Endothelial cell of umbilical vein (primary cell): Measurements from ENCODE around the gene CLPTM1L. TPM values are rescaled to one million over a fixed set of nuclear protein-coding genes. Genes with fewer than 3 reads are reported as not detected.

Experiments used
- BruUV-seq: library from RNA; stranded (reverse); fragments of 400-500 nt; replicated peaks from 2 replicates; lab custom pipeline; 2021; lab: Mats Ljungman, UMichigan
- CTCF ChIA-PET: fragments of 300-600, 350-600 bp; sonication (Branson Sonifier 250); formaldehyde crosslinking; loops from one replicate; lab custom pipeline; 2021; ENCODE audit warnings: antibody characterized with exemption, inconsistent platforms; lab: Charles Lee
- POLR2A ChIA-PET: fragments of 300-600, 350-600 bp; sonication (Branson Sonifier 250); formaldehyde crosslinking; loops from one replicate; lab custom pipeline; 2021; ENCODE audit warnings: antibody characterized with exemption, inconsistent platforms; lab: Charles Lee
- DNase-seq: peaks from one replicate; pipeline ENCODE4 v3.0.0-alpha.2; 2011; ENCODE audit warnings: low read depth, low spot score
- FAIRE-seq: peaks from 2 replicates; lab custom pipeline; 2011; peaks lifted over from hg19 to GRCh38; lab: Jason Lieb, UNC
- H2AFZ ChIP-seq: 2 replicates; pipeline ENCODE4 v1.6.0; 2012; ENCODE audit warnings: low read depth, low read length, control low read depth, inconsistent platforms
- H3K27ac ChIP-seq: 2 replicates; pipeline ENCODE4 v1.5.1; 2011; ENCODE audit warnings: low read depth, mild to moderate bottlenecking, control low read depth, low read length, moderate library complexity; ENCODE audit not compliant: insufficient read depth
- H3K27me3 ChIP-seq, 2 experiments: 2 replicates each; pipeline versions ENCODE4 v1.6.0 to v1.6.1; 2011; ENCODE audit warnings: low read length in 2 of 2, mixed read lengths in 1 of 2; ENCODE audit not compliant: control insufficient read depth in 2 of 2, insufficient read depth in 2 of 2
- H3K36me3 ChIP-seq, 2 experiments: 2 replicates in 1 of 2; 3 replicates in 1 of 2; pipeline ENCODE4 v1.5.1; 2011; ENCODE audit warnings: low read length in 2 of 2, mild to moderate bottlenecking in 1 of 2, moderate library complexity in 1 of 2; ENCODE audit not compliant: control insufficient read depth in 2 of 2, insufficient read depth in 2 of 2; ENCODE audit errors: extremely low read depth in 1 of 2
- H3K4me1 ChIP-seq: 3 replicates; pipeline ENCODE4 v1.5.1; 2011; ENCODE audit warnings: mild to moderate bottlenecking, low read length; ENCODE audit not compliant: control insufficient read depth, insufficient read depth; ENCODE audit errors: extremely low read depth
- H3K4me2 ChIP-seq: 2 replicates; pipeline ENCODE4 v1.6.1; 2011; ENCODE audit warnings: low read length, control low read depth, mixed read lengths; ENCODE audit not compliant: insufficient read depth
- H3K4me3 ChIP-seq, 3 experiments: fragments of 200-600 bp in 1 of 3; sonication (generic), shearing (Covaris generic) in 1 of 3; replicated peaks in 1 of 3; 2 replicates each; pipeline ENCODE4 v1.5.1; 2011 to 2016; ENCODE audit warnings: control low read depth in 3 of 3, low read length in 3 of 3, mild to moderate bottlenecking in 2 of 3, inconsistent platforms in 1 of 3, low read depth in 1 of 3, moderate library complexity in 1 of 3; ENCODE audit not compliant: insufficient read depth in 1 of 3
- H3K79me2 ChIP-seq: 2 replicates; pipeline ENCODE4 v1.6.0; 2012; ENCODE audit warnings: low read length, inconsistent platforms; ENCODE audit not compliant: control insufficient read depth, insufficient read depth
- H3K9ac ChIP-seq: replicated peaks from 2 replicates; pipeline ENCODE3; 2011; ENCODE audit warnings: low read length, control low read depth; ENCODE audit not compliant: insufficient read depth; ENCODE audit errors: extremely low read depth
- H3K9me1 ChIP-seq: replicated peaks from 3 replicates; pipeline ENCODE4 v1.6.0; 2011; ENCODE audit warnings: mild to moderate bottlenecking, low read length; ENCODE audit not compliant: control insufficient read depth, insufficient read depth; ENCODE audit errors: extremely low read depth
- H3K9me3 ChIP-seq: replicated peaks from 2 replicates; pipeline ENCODE4 v1.5.1; 2012; ENCODE audit warnings: low read length, inconsistent platforms; ENCODE audit not compliant: control insufficient read depth, insufficient read depth
- H4K20me1 ChIP-seq: replicated peaks from 2 replicates; pipeline ENCODE3; 2011; ENCODE audit warnings: mild to moderate bottlenecking, low read length; ENCODE audit not compliant: control insufficient read depth, insufficient read depth; ENCODE audit errors: extremely low read depth
- EZH2 ChIP-seq: IDR thresholded peaks from 2 replicates; pipeline ENCODE4 v1.6.1; 2012; ENCODE audit warnings: borderline replicate concordance, low read depth, mild to moderate bottlenecking, moderate library complexity, low read length, inconsistent platforms; ENCODE audit not compliant: severe bottlenecking
- FOS ChIP-seq: IDR thresholded peaks from 2 replicates; pipeline ENCODE4 v1.6.1; 2011; ENCODE audit warnings: mild to moderate bottlenecking, low read length, moderate library complexity, borderline replicate concordance; ENCODE audit not compliant: insufficient read depth
- GATA2 ChIP-seq: IDR thresholded peaks from 2 replicates; pipeline ENCODE4 v1.7.0; 2011; ENCODE audit warnings: low read depth, mild to moderate bottlenecking, moderate library complexity, mixed read lengths, low read length; ENCODE audit not compliant: insufficient read length, insufficient read depth
- JUN ChIP-seq: IDR thresholded peaks from 2 replicates; pipeline ENCODE4 v1.6.1; 2011; ENCODE audit warnings: borderline replicate concordance, low read depth; ENCODE audit not compliant: insufficient read length, insufficient read depth
- MYC ChIP-seq: IDR thresholded peaks from one replicate; pipeline ENCODE4 v1.6.1; 2011; ENCODE audit warnings: mild to moderate bottlenecking, low read depth, low read length
- POLR2A ChIP-seq: IDR thresholded peaks from 2 replicates; pipeline ENCODE4 v1.6.1; 2012; ENCODE audit warnings: low read depth, mild to moderate bottlenecking, control low read depth, low read length
- POLR2AphosphoS5 ChIP-seq: IDR thresholded peaks from 2 replicates; pipeline ENCODE4 v1.6.1; 2012; ENCODE audit warnings: low read depth, mild to moderate bottlenecking, control low read depth, low read length, moderate library complexity; ENCODE audit not compliant: insufficient read depth
- dilution Hi-C: fragments of 300-500 bp; cut with MboI; formaldehyde crosslinking; loops from one replicate; pipeline ENCODE4 v1.15.0; 2019; ENCODE audit warnings: low sequenced_read_pairs; ENCODE audit not compliant: extremely low pct_ligation_motif_present
- intact Hi-C: fragments of 100-400 bp; cut with micrococcal nuclease; formaldehyde crosslinking; loops from one replicate; pipeline ENCODE4 v1.10.0; 2022
- polyA plus RNA-seq, 4 experiments: library from polyadenylated mRNA; depleted of rRNA in 3 of 4; stranded (reverse) in 3 of 4; unstranded in 1 of 4; fragments of >200 nt; gene quantifications; 2 replicates each; pipeline versions ENCODE4 v1.2.1 to v1.2.3, GENCODE V29; 2011 to 2012; ENCODE audit warnings: missing spikeins in 1 of 4
- total RNA-seq: library from RNA; stranded (reverse); gene quantifications from 2 replicates; pipeline ENCODE4 v1.2.3, GENCODE V29; 2021
- TF ChIP-seq, protein P1 (sequence below): IDR thresholded peaks from 2 replicates; pipeline ENCODE4 v1.6.1; 2011; ENCODE audit not compliant: insufficient read depth, insufficient read length
- TF ChIP-seq, protein P2 (sequence below), 2 donors: IDR thresholded peaks; 1 replicate in 1 of 2; 2 replicates in 1 of 2; pipeline ENCODE4 v1.5.1; 2011; ENCODE audit warnings: low read length in 2 of 2, mild to moderate bottlenecking in 2 of 2, moderate library complexity in 2 of 2, control low read depth in 1 of 2, inconsistent platforms in 1 of 2, low read depth in 1 of 2; ENCODE audit not compliant: insufficient read depth in 1 of 2; ENCODE audit errors: extremely low read depth in 1 of 2

Gene CLPTM1L
- total and polyA plus RNA-seq, 2 donors (not counting 3 experiments of a cell fraction or from before 2014, with no cell fraction given), result 116 to 191 TPM

DNA sequence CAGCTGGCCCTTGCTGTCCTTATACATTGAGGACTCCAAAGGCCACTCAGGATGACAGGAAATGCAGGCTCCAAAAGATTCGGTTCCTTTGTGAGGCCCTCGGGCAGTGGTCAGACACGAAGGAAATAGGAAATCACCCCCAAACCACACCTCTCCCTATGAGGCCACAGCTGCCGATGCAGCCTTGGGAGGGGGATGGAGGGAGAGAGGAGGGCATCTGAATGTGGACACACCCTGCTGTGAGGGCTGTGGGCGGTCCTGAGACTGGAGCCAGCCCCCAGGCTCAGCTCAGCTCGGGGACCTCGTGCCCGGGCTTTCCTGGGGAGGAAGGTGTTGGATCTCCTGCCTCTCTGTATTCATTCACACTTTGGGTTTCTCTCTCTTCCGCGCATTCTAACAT, 2.7 kb upstream of the CLPTM1L start:
- no peak for TF ChIP-seq EZH2
- TF ChIP-seq, protein P1, sequence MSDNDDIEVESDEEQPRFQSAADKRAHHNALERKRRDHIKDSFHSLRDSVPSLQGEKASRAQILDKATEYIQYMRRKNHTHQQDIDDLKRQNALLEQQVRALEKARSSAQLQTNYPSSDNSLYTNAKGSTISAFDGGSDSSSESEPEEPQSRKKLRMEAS, result no peak
- no peak for TF ChIP-seq FOS
- TF ChIP-seq MYC, result no peak
- TF ChIP-seq JUN, result no peak
- TF ChIP-seq POLR2AphosphoS5, result no peak
- no peak for TF ChIP-seq GATA2
- TF ChIP-seq, protein P2, sequence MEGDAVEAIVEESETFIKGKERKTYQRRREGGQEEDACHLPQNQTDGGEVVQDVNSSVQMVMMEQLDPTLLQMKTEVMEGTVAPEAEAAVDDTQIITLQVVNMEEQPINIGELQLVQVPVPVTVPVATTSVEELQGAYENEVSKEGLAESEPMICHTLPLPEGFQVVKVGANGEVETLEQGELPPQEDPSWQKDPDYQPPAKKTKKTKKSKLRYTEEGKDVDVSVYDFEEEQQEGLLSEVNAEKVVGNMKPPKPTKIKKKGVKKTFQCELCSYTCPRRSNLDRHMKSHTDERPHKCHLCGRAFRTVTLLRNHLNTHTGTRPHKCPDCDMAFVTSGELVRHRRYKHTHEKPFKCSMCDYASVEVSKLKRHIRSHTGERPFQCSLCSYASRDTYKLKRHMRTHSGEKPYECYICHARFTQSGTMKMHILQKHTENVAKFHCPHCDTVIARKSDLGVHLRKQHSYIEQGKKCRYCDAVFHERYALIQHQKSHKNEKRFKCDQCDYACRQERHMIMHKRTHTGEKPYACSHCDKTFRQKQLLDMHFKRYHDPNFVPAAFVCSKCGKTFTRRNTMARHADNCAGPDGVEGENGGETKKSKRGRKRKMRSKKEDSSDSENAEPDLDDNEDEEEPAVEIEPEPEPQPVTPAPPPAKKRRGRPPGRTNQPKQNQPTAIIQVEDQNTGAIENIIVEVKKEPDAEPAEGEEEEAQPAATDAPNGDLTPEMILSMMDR (IDR thresholded peaks at IDR 0.05; ENCODE audit: extremely low read depth in 1 of 2, insufficient read depth in 1 of 2, low read depth in 1 of 2, low read length in 2 of 2), result no peak
- TF ChIP-seq POLR2A, result no peak

More for the DNA sequence above, 2.7 kb upstream of the CLPTM1L start:
- POLR2A ChIA-PET, result no interaction called here
- H4K20me1 ChIP-seq, result no peaks in the 10 kb centered on the region
- CTCF ChIA-PET, result interaction anchor here (1.5 kb wide), 1 partner anchor 297 kb away, joined by 5 read pairs; no protein-coding TSS in a partner anchor
- peaks cover 9% of the 10 kb centered on the region for H3K4me1 ChIP-seq
- intact Hi-C loops (no loop called here), dilution Hi-C loops (no loop called here)
- H2AFZ ChIP-seq, result no peak overlapping the region
- no peaks in the 10 kb centered on the region for H3K27me3 ChIP-seq
- peaks cover 16% of the 10 kb centered on the region for H3K79me2 ChIP-seq
- H3K9me1 ChIP-seq, result no peaks in the 10 kb centered on the region
- H3K4me2 ChIP-seq, result no peak overlapping the region
- no peak overlapping the region for H3K27ac ChIP-seq
- H3K9ac ChIP-seq, result no peak overlapping the region
- H3K36me3 ChIP-seq, result peaks cover 0 to 2% of the 10 kb centered on the region in 2 experiments
- H3K4me3 ChIP-seq, result no peak overlapping the region
- FAIRE-seq (no peak), DNase-seq (no peak)
- no peaks in the 10 kb centered on the region for H3K9me3 ChIP-seq
- no TSS peak for BruUV-seq
